ENCODE measurements around the gene ZSCAN31. TPM values are rescaled to one million over a fixed set of nuclear protein-coding genes. Genes with fewer than 3 reads are reported as not detected.
A peak's percentile ranks its signal among the peaks of the same experiment; 100 is the strongest.

ZSCAN31 gene
- total and polyA plus RNA-seq, 9 of the 15 experiments (the other 6 are each of a cell fraction or from before 2014, with no cell fraction given): 3.9 to 12.1 (median 7.0) TPM

- peak; percentile 46 for TF ChIP-seq TEAD4 (IDR thresholded peaks at IDR 0.05; ENCODE audit: low read length)
- no peak for TF ChIP-seq TEAD4 (CRISPR knock-in tag; IDR thresholded peaks at IDR 0.05; ENCODE audit: borderline replicate concordance)
- TF ChIP-seq RBM25 (IDR thresholded peaks at IDR 0.05; ENCODE audit: low read depth, low read length, severe bottlenecking): peak; percentile 88
- TF ChIP-seq ZNF592 (IDR thresholded peaks at IDR 0.05): no peak
- TF ChIP-seq E2F5 (CRISPR knock-in tag; IDR thresholded peaks at IDR 0.05): no peak
- TF ChIP-seq KDM1A (IDR thresholded peaks at IDR 0.05): peak; percentile 59 to 70
- TF ChIP-seq ZNF133 (CRISPR knock-in tag; IDR thresholded peaks at IDR 0.05): no peak
- no peak for TF ChIP-seq NR2F6 (CRISPR knock-in tag; IDR thresholded peaks at IDR 0.05)
- no peak for TF ChIP-seq CBFB (CRISPR knock-in tag; IDR thresholded peaks at IDR 0.05)
- TF ChIP-seq HDAC6 (IDR thresholded peaks at IDR 0.05; ENCODE audit: low read depth, low read length): peak; percentile 95
- no peak for TF ChIP-seq FOXO4 (CRISPR knock-in tag; IDR thresholded peaks at IDR 0.05)
- no peak for TF ChIP-seq RHOXF2B (CRISPR knock-in tag; conservative IDR thresholded peaks at IDR 0.05)
- peak in 1 of 2 experiments; percentile 67; a peak in 2 of 4 replicates for TF ChIP-seq TRIM24 (IDR thresholded peaks at IDR 0.05)
- TF ChIP-seq BMI1 (IDR thresholded peaks at IDR 0.05; ENCODE audit: low read length): no peak
- no peak for TF ChIP-seq YY1 (IDR thresholded peaks at IDR 0.05; ENCODE audit: borderline replicate concordance in 1 of 3, control insufficient read depth in 1 of 3, extremely low read depth in 1 of 3, insufficient read depth in 3 of 3, insufficient read length in 1 of 3, insufficient replicate concordance in 2 of 3, low read depth in 1 of 3, low read length in 2 of 3)
- no peak for TF ChIP-seq FOXA3 (CRISPR knock-in tag; conservative IDR thresholded peaks at IDR 0.05 in 1 of 2, IDR thresholded peaks at IDR 0.05 in 1 of 2)
- TF ChIP-seq JUND (IDR thresholded peaks at IDR 0.05; ENCODE audit: borderline replicate concordance, low read depth, low read length): no peak
- peak; percentile 21; the same call in 1 of the 3 replicates for TF ChIP-seq JUND (tag; IDR thresholded peaks at IDR 0.05; ENCODE audit: borderline replicate concordance, low read depth, low read length)
- peak; percentile 82 for TF ChIP-seq ZEB2 (IDR thresholded peaks at IDR 0.05)
- no peak for TF ChIP-seq MCM5 (IDR thresholded peaks at IDR 0.05; ENCODE audit: low read depth)
- 0 out of 4 replicates have a peak, but pooled peaks of 1 of the 2 experiments have one; percentile 41 for TF ChIP-seq ARNT (IDR thresholded peaks at IDR 0.05)
Measured at GRCh38 chr6:28326371-28326948, 9.5 kb downstream of the ZSCAN31 start (continued).

All from K562 (cell line).